ACHN (cell line): ENCODE data around the gene AFG3L2.

ENCODE experiments used
- DNase-seq: peaks from one replicate; pipeline ENCODE4 v3.0.0-alpha.2; 2015
- in situ Hi-C: cut with HindIII; loops from 2 replicates; pipeline ENCODE4 v1.10.0; 2017; ENCODE audit warnings: low sequenced_read_pairs, low pct_ligation_motif_present, low pct_unique_long_range_greater_than_20kb

AFG3L2 gene

DNA sequence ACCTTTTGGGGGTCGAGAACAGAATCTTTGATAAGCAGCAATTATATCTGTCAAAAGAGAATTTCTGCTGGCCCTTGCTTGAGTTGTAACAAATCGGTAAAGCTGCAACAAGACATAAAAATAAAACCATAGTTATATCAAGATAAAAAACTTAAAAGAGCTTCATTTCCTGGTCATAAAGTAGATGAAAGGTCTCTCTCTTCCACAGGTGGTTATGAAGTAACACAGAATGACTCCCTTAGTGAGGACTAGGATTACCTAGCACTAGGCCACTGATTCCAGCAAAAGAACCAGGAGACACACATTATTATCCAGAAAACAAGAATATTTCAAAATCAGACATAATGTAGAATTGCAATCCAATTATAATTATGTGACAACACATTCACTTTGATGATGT is 5.4 kb downstream of the AFG3L2 start:
- in situ Hi-C loops: no loop called here

DNA sequence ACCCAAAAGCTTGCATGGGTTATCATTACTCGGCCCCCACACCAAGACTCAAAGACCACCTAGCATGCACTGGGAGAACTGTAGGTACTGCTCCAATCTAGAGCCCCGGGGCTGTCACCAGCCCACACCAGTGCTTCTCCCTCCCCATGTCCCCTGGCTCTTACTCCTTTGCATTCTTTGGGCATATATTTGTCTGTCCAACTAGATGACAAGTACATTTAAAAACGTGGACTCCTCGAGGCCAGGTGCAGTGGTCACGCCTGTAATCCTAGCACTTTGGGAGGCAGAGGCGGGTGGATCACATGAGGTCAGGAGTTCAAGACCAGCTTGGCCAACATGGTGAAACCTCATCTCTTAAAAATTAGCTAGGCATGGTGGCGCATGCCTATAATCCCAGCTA is 7.8 kb downstream of the AFG3L2 start:
- DNase-seq: no peak
- in situ Hi-C loops: no loop called here

More for the DNA sequence above, 5.4 kb downstream of the AFG3L2 start:
- DNase-seq: no peak

DNA sequence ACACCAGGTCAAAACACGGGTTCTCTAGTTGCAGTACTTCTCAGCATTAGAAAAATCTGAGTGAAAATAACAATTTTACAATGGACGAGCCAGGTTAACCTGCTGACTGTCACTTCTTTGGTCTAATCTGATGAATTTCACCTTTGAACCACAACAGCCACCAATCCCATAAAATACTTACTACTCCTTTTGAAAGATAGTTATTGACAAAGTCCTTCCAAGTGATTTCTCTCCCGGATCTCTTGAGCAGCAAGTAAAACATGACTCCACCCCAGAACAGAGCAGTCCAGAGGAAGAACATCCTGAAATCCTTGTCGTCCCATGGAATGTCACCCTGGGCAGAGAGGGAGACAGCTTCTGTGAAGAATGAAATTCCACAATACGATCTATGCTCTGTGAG is 10.2 kb downstream of the AFG3L2 start:
- in situ Hi-C loops: no loop called here
- DNase-seq: no peak

DNA sequence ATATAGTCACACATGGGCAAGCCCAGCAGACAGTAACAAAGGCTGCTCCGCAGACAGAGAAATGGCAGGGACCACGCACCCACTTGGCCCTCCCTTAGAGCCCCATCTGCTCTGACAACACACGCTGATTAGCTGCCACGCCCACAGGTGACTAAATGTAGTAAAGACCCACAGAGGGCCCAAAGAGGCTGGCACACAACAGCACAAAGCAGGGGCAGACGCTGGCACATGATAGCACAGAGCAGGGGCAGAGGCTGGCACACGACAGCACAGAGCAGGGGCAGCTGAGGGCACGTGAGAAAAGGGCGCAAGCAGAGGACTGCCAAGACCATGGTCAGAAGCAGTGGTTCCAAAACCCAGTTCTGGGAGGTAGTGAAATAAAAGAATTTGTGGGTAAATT is 10.6 kb downstream of the AFG3L2 start:
- no peak for DNase-seq
- in situ Hi-C loops: no loop called here

DNA sequence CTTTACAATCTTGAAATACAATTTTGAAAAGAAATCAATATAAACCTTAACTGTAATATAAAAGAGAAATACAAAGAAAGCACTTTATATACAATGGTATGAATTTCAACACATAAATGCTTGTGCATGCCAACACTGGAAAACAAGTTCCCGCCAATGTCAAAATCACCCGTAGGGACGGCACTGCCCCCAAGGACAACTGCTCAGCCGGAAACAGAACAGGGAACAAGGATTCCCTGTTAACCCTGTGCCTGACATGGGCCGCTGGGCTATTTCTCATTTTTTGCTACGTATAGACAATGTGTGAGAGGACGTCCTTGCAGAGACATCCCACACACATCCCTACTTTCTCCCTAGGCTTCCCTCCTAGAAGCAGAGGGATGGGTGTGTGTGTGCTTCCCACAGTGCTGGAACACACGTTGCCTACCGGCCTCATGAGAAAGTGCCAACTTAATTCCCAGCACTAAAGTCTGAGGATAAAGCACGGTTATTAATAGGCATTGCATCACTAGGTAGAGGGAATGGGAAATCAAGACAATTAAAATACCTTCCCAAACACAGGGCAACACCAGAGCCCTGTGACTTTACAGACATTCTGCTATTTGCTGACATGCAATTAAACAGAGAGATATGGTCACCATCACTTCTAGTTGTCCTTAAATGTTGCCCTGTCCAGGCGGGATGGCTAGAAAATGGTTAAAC is 14.4 kb downstream of the AFG3L2 start:
- DNase-seq: no peak
- in situ Hi-C loops: no loop called here

DNA sequence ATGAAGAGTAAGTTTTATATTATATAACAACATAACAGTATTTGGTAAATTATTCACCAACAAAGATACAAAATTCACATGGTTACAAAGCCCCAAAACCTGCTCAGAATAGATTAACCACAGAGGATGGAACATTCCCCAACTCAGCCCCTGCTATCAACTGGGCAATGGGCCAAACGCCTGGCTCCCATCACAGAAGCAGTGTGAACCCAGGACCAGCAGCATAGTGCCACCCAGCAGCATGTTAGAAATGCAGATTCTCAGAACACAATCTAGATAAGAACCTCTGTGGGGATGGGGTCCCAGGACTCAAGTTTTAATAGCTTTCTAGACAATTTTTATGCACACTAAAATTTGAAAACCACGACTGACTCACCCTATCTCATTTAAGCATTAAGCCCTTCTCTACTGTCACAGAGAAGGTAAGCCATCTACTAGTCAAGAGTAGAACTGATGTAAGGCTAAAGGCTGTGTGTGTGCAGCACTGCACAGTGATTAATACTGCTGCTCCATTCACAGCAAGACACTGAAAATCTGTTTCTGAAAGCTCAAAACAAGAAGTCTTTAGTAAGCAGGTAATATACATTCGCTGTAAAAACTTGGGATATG is 15.2 kb downstream of the AFG3L2 start:
- peak; percentile 20 for DNase-seq
- in situ Hi-C loops: no loop called here

DNA sequence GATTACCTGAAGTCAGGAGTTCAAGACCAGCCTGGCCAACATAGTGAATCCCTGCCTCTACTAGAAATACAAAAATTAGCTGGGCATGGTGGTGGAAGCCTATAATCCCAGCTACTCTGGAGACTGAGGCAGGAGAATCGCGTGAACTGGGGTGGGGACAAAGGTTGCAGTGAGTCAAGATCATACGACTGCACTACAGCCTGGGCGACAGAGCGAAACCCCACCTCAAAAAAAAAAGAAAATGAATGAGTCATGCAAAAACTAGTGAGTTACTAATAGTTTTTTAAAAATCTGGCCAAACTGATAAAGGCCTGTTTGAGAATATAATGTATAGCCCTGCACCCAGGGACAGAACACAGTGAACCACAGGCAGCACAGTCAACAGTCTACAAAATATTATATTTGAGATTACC is 17.5 kb downstream of the AFG3L2 start:
- peak; percentile 85 for DNase-seq
- in situ Hi-C loops: no loop called here

DNA sequence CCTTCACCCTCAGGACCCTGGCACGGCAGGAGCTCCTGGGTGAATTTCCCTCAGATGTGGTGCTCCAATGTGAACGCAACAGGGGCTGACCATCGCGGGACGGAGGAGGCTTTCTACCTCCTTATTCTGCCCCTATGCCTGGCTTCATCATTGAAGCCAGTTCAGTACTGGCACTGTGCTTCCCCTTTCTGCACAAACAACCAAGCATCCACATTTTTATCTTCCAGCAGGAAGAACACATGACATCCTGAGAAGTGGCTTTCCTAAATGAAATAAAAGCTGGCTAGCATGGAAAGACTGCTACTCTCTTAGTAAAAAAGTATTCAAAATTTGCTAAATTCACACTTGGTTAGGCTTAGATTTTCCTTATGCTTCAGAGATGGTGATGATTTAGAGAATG is 24.8 kb downstream of the AFG3L2 start:
- no peak for DNase-seq
- in situ Hi-C loops: no loop called here

DNA sequence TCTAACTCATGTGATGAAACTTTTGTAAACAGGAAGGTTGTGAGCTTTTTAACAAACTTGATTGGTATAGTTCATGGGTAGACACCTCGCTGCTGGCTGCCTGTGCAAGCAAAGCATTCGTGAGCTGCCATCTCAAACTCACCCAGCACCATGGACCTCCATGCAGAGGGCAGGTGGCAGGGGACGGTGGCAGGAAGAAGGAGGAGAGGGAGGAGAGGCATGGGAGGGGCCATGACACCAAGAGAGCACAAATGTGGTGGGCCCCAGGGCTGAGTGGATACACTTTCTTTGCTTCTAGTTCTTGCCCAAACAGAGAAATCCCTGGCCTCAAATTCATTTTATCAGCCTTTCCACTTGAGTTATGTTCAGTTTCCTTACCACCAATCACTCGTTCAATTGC is 29.1 kb downstream of the AFG3L2 start:
- in situ Hi-C loops: no loop called here

DNA sequence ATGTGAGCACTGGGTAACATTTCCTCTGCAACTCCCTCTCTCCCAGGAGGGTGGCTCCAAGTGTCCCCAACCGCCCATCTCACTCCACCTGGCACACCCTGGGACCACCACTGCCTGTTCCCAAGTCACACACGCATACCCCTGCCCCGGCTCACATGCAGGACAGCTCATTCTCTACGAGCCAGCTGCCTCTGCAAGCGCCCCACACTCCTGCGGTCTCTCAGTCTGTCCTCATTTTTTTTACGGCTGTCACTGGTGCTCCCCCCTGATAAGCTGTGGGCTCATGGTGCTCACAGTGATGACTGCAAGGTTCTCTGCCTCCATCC is 30.8 kb downstream of the AFG3L2 start:
- DNase-seq: no peak
- in situ Hi-C loops: no loop called here

More for the DNA sequence above, 29.1 kb downstream of the AFG3L2 start:
- no peak for DNase-seq

DNA sequence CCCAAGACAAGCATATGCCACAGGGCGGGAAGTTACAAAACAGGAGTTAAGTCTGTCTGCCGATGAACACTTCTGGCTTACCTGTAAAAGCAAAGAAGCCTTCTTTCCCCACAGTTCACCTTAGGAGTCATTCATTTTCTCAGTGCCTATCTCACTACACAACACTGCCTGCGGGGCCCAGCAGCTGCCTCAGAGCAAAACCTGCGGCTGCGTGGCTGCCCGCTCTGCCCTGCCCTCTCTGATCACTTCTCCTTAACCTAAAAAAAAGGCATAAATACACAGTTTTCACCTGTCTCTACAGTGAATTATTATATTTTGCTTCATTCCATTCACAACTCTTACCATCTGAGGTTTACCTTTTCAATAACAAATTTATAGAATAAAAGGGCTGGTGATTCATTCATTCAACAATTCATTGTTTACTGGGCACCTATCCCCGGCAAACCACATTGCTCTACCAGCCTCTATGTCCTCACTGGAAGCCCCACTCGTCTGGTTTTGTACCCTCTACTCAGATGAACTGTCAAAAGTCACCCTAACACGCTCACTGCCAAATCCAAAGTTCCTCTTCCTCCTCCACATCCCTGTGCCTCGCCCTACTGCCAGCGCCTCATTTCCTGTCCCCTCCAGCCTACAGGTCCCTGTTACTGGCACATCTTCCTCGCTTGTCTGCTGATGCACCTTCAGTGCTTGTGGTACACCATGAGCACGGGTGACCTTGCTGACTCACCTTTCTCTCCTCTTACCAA is 31.4 kb downstream of the AFG3L2 start:
- in situ Hi-C loops: no loop called here
- no peak for DNase-seq

DNA sequence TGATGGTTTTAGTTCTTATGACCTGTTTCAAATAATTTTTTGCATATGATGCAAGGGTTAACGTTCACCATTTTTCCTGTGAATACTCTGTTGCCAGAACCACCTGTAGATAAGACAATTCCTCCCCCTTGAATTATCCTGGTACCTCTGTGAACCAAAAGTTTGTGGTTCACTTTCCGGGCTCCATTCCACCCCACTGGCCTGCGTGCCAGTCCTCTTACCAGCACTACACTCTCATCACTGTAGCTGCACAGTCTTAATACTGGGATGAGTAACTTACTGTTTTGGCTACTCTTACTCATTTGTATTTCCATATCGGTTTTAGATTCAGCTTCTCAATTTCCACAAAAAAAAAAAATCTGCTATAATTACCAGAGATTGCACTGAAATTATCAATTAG is 34.4 kb downstream of the AFG3L2 start:
- in situ Hi-C loops: no loop called here
- DNase-seq: no peak

DNA sequence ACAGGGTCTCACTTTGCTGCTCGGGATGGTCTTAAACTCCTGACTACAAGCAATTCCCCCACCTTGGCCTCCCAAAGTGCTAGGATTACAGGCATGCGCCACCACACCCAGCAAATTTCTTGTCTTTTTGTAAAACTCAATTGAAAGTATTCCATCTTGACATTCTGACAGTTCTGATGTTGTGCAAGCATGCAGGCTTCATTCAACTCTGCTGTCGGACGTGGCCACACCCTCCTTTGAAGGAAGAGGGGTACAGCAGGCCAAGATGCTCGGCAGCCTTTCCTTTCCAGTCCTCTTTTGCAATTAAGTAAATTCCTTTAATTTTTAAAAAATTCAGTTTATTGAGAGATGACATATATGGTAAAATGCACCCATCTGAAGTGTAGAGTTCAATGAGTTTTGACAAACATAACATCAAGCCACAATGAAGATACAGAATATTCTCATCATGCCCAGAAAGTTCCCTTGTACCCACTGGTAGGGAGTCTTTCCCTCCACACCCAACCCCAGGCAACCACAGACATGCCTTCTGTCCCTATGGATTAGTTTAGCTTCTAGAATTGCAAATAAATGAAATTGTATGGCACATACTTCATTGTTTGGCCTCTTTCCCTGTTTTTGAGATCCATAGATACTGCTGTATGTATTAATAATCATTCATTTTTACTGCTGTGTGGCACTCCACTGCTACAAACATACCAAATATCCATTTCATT is 35.9 kb downstream of the AFG3L2 start:
- no peak for DNase-seq
- in situ Hi-C loops: no loop called here

DNA sequence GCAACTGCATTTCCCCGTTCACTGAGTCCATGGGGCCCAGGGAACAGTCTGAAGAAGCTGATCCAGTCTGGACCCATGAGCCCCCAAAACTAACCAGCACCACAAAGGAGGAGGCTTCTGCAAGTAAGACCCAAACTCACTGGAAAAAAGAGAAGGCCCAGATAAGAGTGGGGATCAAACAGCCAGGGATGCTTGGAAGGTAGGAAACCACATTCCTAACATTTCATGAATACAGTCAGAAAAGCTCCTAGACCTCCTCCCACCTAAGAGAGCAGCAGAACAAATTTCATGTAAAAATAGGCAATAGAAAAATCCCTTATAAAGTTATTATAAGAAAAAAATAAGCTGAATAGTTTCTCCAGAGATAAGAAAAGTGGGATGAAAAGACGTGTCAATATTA is 38.6 kb downstream of the AFG3L2 start:
- in situ Hi-C loops: no loop called here
- no peak for DNase-seq

DNA sequence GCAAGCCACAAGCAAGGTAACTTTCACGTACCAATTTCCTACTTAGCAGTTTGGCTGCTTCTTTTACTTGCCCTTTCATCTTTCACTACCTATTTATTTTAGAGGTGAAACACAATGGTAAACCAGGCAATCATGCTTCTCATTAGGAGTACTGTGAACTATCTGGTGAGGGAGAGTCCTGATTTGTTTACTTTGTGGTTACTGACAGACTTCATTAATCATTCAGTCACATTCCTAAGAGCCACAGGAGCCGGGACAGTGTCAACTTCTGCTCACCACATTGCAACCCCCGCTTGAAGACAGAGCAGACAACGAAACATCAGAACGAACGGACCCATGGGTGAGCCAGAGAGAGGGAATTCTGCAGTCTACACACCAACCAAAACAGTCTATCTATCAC is 40.1 kb downstream of the AFG3L2 start:
- in situ Hi-C loops: no loop called here
- DNase-seq: peak; percentile 23

DNA sequence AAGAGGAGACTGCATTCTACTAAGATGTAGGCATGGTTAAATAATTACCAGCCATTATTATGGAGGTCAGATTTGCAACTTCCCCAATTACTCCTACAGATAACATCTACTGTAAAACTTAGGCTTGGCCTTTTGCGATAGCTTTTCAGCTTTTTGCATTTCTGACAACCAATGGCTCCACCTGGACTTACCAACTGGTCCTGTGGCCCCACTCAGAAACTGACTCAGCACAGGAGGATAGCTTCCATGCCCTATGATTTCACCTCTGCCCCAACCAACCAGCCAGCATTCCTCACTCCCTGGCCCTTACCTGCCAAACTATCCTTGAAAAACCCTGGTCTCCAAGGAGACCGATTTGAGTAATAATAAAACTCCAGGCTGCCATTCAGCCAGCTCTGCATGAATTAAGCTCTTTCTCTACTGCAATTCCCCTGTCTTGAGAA is 40.8 kb downstream of the AFG3L2 start:
- in situ Hi-C loops: no loop called here
- DNase-seq: no peak

DNA sequence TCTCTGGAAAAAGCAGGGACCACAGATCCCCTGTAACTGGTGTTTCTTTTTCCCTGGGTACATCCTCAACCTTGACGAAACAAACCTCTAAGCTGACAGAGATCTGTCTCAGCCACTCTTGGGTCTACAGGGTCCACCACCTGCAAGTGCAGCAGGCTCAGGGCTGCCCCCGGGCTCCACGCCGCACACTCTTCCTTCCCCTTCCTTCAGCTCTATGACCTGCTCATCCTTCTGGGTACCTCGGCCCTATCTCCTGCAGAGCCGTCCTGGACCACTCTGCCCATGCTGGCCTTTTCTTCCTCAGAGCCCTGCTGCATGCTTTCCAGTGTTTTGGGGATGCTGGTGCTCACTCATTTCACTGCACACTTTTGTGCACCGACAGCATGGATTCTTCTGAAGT is 41.5 kb downstream of the AFG3L2 start:
- in situ Hi-C loops: no loop called here
- no peak for DNase-seq

DNA sequence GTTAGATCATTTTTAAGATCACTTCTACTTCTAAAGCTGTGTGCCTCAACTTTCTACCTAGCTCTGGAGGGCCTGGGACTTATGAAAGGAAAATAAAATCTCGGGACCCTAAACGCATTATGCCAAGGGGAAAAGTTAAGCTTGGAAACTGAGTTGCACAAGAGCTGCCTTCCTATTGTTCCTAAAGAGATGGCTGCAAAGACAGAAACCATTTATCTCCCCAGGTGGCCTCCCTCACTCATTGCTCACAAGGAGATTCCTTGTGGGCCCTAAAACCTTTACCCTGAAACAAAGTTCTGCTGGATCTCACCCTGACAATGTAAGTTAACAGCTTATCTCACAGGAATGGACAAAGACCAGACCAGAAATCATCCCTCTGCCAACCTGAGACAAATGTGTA is 42.2 kb downstream of the AFG3L2 start:
- in situ Hi-C loops: no loop called here
- no peak for DNase-seq

DNA sequence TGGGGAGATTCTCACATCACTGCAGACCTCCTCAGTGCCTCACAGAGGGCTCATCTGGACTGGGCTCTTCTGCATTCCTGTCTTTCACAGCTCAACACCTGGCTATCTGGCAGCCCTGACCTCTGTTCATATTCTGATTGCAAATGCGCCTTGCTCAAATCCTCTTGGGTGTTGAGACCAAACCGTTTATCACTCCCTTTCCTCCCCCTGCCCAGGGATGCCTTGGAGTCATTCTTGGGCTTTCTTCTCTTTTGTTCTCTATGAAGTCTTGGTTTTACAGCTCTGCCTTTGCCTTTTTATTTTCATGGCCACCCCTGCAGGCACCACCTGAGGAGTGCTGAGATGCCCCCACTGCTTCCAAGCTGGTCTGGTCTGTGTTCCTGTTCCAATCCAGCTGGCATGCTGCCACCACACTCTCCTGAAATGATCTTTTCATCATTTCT is 42.6 kb downstream of the AFG3L2 start:
- no peak for DNase-seq
- in situ Hi-C loops: no loop called here
